ENCODE measurements around the gene C1QL4.

- TF ChIP-seq CTCF (IDR thresholded peaks at IDR 0.05): peak; percentile 83 to 96 (median 90)
- TF ChIP-seq POLR2A (IDR thresholded peaks at IDR 0.05): peak; percentile 56 to 88
Observed at GRCh38 chr12:49347311-49348193, 10.6 kb upstream of the C1QL4 start.

Data from Peyer's patch (tissue), 4 donors.